Keratinocyte (primary cell): Measurements from ENCODE around the gene SDK1. TPM values are rescaled to one million over a fixed set of nuclear protein-coding genes. Genes with fewer than 3 reads are reported as not detected.

Source experiments
- DNase-seq: peaks from one replicate; pipeline ENCODE4 v3.0.0-alpha.2; 2011; ENCODE audit warnings: low read depth, missing footprints, low spot score
- FAIRE-seq: peaks from 2 replicates; lab custom pipeline; 2011; peaks lifted over from hg19 to GRCh38; lab: Jason Lieb, UNC
- H2AFZ ChIP-seq: 2 replicates; pipeline ENCODE4 v1.6.0; 2012; ENCODE audit warnings: low read length, control low read depth, inconsistent platforms; ENCODE audit not compliant: control insufficient read depth
- H3K27ac ChIP-seq: 2 replicates; pipeline ENCODE4 v1.5.1; 2011; ENCODE audit warnings: low read length; ENCODE audit not compliant: control insufficient read depth, insufficient read depth
- H3K27me3 ChIP-seq: 3 replicates; pipeline ENCODE4 v1.6.0; 2011; ENCODE audit warnings: low read length; ENCODE audit not compliant: control insufficient read depth, insufficient read depth; ENCODE audit errors: extremely low read depth
- H3K36me3 ChIP-seq, 2 experiments: 2 replicates in 1 of 2; 3 replicates in 1 of 2; pipeline ENCODE4 v1.5.1; 2011; ENCODE audit warnings: low read length in 2 of 2, mild to moderate bottlenecking in 1 of 2; ENCODE audit not compliant: control insufficient read depth in 2 of 2, insufficient read depth in 2 of 2; ENCODE audit errors: extremely low read depth in 1 of 2
- H3K4me1 ChIP-seq: 3 replicates; pipeline ENCODE4 v1.5.1; 2011; ENCODE audit warnings: low read length; ENCODE audit not compliant: control insufficient read depth, insufficient read depth; ENCODE audit errors: extremely low read depth
- H3K4me2 ChIP-seq: 3 replicates; pipeline ENCODE4 v1.6.0; 2011; ENCODE audit warnings: low read depth, low read length; ENCODE audit not compliant: control insufficient read depth, insufficient read depth; ENCODE audit errors: extremely low read depth
- H3K4me3 ChIP-seq, 3 experiments: fragments of 200-600 bp in 1 of 3; sonication (generic) in 1 of 3; 2 replicates in 2 of 3; 3 replicates in 1 of 3; pipeline ENCODE4 v1.5.1; 2011 to 2016; ENCODE audit warnings: low read length in 3 of 3, mild to moderate bottlenecking in 3 of 3, control low read depth in 2 of 3, inconsistent platforms in 1 of 3, low read depth in 1 of 3, mixed read lengths in 1 of 3, mixed run types in 1 of 3, moderate library complexity in 1 of 3; ENCODE audit not compliant: control insufficient read depth in 2 of 3, insufficient read depth in 2 of 3; ENCODE audit errors: extremely low read depth in 1 of 3
- H3K79me2 ChIP-seq: 2 replicates; pipeline ENCODE4 v1.6.0; 2012; ENCODE audit warnings: low read length; ENCODE audit not compliant: control insufficient read depth, insufficient read depth
- H3K9ac ChIP-seq: 3 replicates; pipeline ENCODE4 v1.6.0; 2011; ENCODE audit warnings: low read length; ENCODE audit not compliant: control insufficient read depth, insufficient read depth; ENCODE audit errors: extremely low read depth
- H3K9me1 ChIP-seq: 3 replicates; pipeline ENCODE4 v1.6.0; 2011; ENCODE audit warnings: low read length; ENCODE audit not compliant: control insufficient read depth, insufficient read depth; ENCODE audit errors: extremely low read depth
- H3K9me3 ChIP-seq: 2 replicates; pipeline ENCODE4 v1.5.1; 2012; ENCODE audit warnings: low read depth, low read length; ENCODE audit not compliant: control insufficient read depth
- H4K20me1 ChIP-seq: 3 replicates; pipeline ENCODE4 v1.6.0; 2011; ENCODE audit warnings: low read length; ENCODE audit not compliant: control insufficient read depth, insufficient read depth; ENCODE audit errors: extremely low read depth
- EZH2 ChIP-seq: IDR thresholded peaks from one replicate; pipeline ENCODE4 v1.6.1; 2012; ENCODE audit warnings: inconsistent platforms, mild to moderate bottlenecking, low read length, moderate library complexity
- dilution Hi-C: fragments of 300-500 bp; cut with MboI; formaldehyde crosslinking; loops from one replicate; pipeline ENCODE4 v1.7.0; 2020; ENCODE audit warnings: low sequenced_read_pairs; ENCODE audit not compliant: extremely low pct_ligation_motif_present
- polyA plus RNA-seq, 5 experiments: library from polyadenylated mRNA; depleted of rRNA in 3 of 5; stranded (reverse) in 3 of 5; stranded (forward) in 1 of 5; unstranded in 1 of 5; fragments of >200 nt; gene quantifications; 1 replicate in 1 of 5; 2 replicates in 3 of 5; 3 replicates in 1 of 5; pipeline versions ENCODE4 v1.2.1 to v1.2.3, GENCODE V29; 2011 to 2012; ENCODE audit warnings: missing spikeins in 2 of 5, low read depth in 1 of 5, low replicate concordance in 1 of 5
- TF ChIP-seq, protein P1 (sequence below), 3 experiments: IDR thresholded peaks in 1 of 3; conservative IDR thresholded peaks in 1 of 3; optimal IDR thresholded peaks in 1 of 3; 2 replicates in 2 of 3; 3 replicates in 1 of 3; pipeline versions ENCODE3 to v1.5.1; 2011; ENCODE audit warnings: low read length in 3 of 3, mild to moderate bottlenecking in 3 of 3, moderate library complexity in 2 of 3, control low read depth in 1 of 3, inconsistent platforms in 1 of 3; ENCODE audit not compliant: insufficient read depth in 2 of 3; ENCODE audit errors: extremely low read depth in 1 of 3

Gene SDK1
- polyA plus RNA-seq, 1 donor (not counting 4 experiments of a cell fraction or from before 2014, with no cell fraction given) = 0.66 TPM

DNA sequence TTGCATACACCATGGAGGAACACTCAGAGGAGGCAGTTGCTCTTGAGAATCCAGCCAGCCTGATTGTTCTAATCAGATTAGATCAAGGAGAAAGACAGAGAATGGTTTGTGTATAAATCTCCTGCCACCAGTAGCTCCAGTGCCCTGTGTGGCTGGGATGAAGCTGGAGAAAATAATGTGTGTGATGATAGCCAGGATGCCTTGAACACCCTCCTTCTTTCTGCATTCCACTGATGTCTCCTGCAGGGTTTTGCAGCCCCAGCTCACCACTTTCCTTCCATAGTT lies 766.4 kb downstream of the SDK1 start:
- Histone ChIP-seq H3K27me3 (no peaks in the 10 kb centered on the region), H3K9me3 (no peaks in the 10 kb centered on the region), H3K27ac (no peak overlapping the region), H3K9ac (no peak overlapping the region), H3K9me1 (no peaks in the 10 kb centered on the region), H3K4me3 (no peak overlapping the region), H3K4me1 (no peaks in the 10 kb centered on the region), H3K36me3 (peaks cover 0 to 2% of the 10 kb centered on the region in 2 experiments), H3K79me2 (no peaks in the 10 kb centered on the region), H2AFZ (no peak overlapping the region), H3K4me2 (no peak overlapping the region), H4K20me1 (no peaks in the 10 kb centered on the region)
- FAIRE-seq = no peak
- DNase-seq = no peak
- no peak for TF ChIP-seq EZH2
- TF ChIP-seq, protein P1, sequence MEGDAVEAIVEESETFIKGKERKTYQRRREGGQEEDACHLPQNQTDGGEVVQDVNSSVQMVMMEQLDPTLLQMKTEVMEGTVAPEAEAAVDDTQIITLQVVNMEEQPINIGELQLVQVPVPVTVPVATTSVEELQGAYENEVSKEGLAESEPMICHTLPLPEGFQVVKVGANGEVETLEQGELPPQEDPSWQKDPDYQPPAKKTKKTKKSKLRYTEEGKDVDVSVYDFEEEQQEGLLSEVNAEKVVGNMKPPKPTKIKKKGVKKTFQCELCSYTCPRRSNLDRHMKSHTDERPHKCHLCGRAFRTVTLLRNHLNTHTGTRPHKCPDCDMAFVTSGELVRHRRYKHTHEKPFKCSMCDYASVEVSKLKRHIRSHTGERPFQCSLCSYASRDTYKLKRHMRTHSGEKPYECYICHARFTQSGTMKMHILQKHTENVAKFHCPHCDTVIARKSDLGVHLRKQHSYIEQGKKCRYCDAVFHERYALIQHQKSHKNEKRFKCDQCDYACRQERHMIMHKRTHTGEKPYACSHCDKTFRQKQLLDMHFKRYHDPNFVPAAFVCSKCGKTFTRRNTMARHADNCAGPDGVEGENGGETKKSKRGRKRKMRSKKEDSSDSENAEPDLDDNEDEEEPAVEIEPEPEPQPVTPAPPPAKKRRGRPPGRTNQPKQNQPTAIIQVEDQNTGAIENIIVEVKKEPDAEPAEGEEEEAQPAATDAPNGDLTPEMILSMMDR (optimal IDR thresholded peaks at IDR 0.05 in 1 of 3, IDR thresholded peaks at IDR 0.05 in 1 of 3, conservative IDR thresholded peaks at IDR 0.05 in 1 of 3; ENCODE audit: extremely low read depth in 1 of 3, insufficient read depth in 2 of 3, low read length in 3 of 3) = no peak
- dilution Hi-C loops = no loop called here

DNA sequence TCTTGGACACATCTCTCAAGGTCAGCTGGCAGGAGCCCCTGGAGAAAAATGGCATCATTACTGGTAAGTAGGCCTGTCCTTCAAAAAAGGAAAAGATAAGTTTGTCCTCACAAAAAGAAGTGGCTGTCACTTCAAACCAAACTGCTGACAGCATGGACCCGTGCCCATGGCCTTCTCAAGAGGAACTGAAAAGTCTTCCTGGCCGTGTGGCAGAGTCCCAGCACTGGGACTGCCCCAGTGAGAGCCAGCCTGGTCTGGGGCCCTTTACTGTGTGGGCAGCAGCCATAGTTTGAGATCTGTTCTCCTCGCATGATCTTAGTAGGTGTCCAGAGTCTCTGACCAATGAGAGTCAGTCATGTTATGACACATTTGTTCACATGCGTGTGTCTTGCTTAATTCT lies 766.8 kb downstream of the SDK1 start:
- no peak overlapping the region for H3K4me2 ChIP-seq
- no peak overlapping the region for H3K9ac ChIP-seq
- H2AFZ ChIP-seq = no peak overlapping the region
- H3K9me3 ChIP-seq = no peaks in the 10 kb centered on the region
- H3K4me1 ChIP-seq = no peaks in the 10 kb centered on the region
- dilution Hi-C loops = no loop called here
- DNase-seq (no peak), FAIRE-seq (no peak)
- H3K79me2 ChIP-seq = no peaks in the 10 kb centered on the region
- no peak overlapping the region for H3K4me3 ChIP-seq
- H3K36me3 ChIP-seq = peaks cover 0 to 2% of the 10 kb centered on the region in 2 experiments
- H3K27me3 ChIP-seq = no peaks in the 10 kb centered on the region
- no peaks in the 10 kb centered on the region for H4K20me1 ChIP-seq
- TF ChIP-seq, protein P1 (optimal IDR thresholded peaks at IDR 0.05 in 1 of 3, IDR thresholded peaks at IDR 0.05 in 1 of 3, conservative IDR thresholded peaks at IDR 0.05 in 1 of 3; ENCODE audit: extremely low read depth in 1 of 3, insufficient read depth in 2 of 3, low read length in 3 of 3) = no peak
- no peak for TF ChIP-seq EZH2
- no peak overlapping the region for H3K27ac ChIP-seq
- H3K9me1 ChIP-seq = no peaks in the 10 kb centered on the region
